Umbilical cord (tissue), 2 donors: Measurements from ENCODE around the gene OTOGL. TPM values are rescaled to one million over a fixed set of nuclear protein-coding genes. Genes with fewer than 3 reads are reported as not detected.
"Not testable (repeated sequence)": the region's sequence is repeated elsewhere in the genome, so short reads cannot be mapped to it uniquely, and the experiment has no call there.

ENCODE experiments used
- DNase-seq: peaks from one replicate; pipeline ENCODE4 v3.0.0-alpha.2; 2015; ENCODE audit warnings: low spot score
- total RNA-seq: library from RNA; depleted of rRNA; stranded (reverse); fragments of >200 nt; gene quantifications from one replicate; pipeline ENCODE4 v1.2.3, GENCODE V29; 2014; ENCODE audit warnings: low replicate concordance; ENCODE audit not compliant: insufficient read depth

Gene OTOGL
- total RNA-seq, 1 donor from 2014 or later: 3.1 TPM

- no peak for DNase-seq
These were observed 172.4 kb downstream of the OTOGL start for GRCh38 chr12:80271780-80272179.

- no peak for DNase-seq
These were observed 173.1 kb downstream of the OTOGL start for GRCh38 chr12:80272387-80272915.

GRCh38 chr12:80273144-80273543 is 173.8 kb downstream of the OTOGL start:
- no peak for DNase-seq

GRCh38 chr12:80277732-80278131 is 178.4 kb downstream of the OTOGL start:
- no peak for DNase-seq

GRCh38 chr12:80282226-80282625 is 182.9 kb downstream of the OTOGL start:
- peak; percentile 6 for DNase-seq

GRCh38 chr12:80282761-80283160 is 183.4 kb downstream of the OTOGL start:
- no peak for DNase-seq

- DNase-seq: no peak
These were observed 191.9 kb downstream of the OTOGL start for GRCh38 chr12:80291108-80291754.

- DNase-seq: no peak
These were observed 194.0 kb downstream of the OTOGL start for GRCh38 chr12:80293347-80293746.

- no peak for DNase-seq
These were observed 194.4 kb downstream of the OTOGL start for GRCh38 chr12:80293759-80294158.

- no peak for DNase-seq
These were observed 199.9 kb downstream of the OTOGL start for GRCh38 chr12:80299219-80299618.

- no peak for DNase-seq
These were observed 200.6 kb downstream of the OTOGL start for GRCh38 chr12:80299976-80300375.

GRCh38 chr12:80307436-80307835 is 208.1 kb downstream of the OTOGL start:
- DNase-seq: not testable (repeated sequence)

- peak; percentile 22 for DNase-seq
These were observed 213.9 kb downstream of the OTOGL start for GRCh38 chr12:80313209-80313608.

GRCh38 chr12:80314741-80315140 is 215.4 kb downstream of the OTOGL start:
- DNase-seq: no peak

GRCh38 chr12:80316222-80316621 is 216.9 kb downstream of the OTOGL start:
- DNase-seq: peak; percentile 14

GRCh38 chr12:80317307-80317706 is 218.0 kb downstream of the OTOGL start:
- no peak for DNase-seq

GRCh38 chr12:80317899-80318298 is 218.6 kb downstream of the OTOGL start:
- DNase-seq: no peak

GRCh38 chr12:80320121-80320678 is 220.9 kb downstream of the OTOGL start:
- DNase-seq: no peak

GRCh38 chr12:80321653-80322052 is 222.3 kb downstream of the OTOGL start:
- peak; percentile 52 for DNase-seq

- no peak for DNase-seq
These were observed 226.0 kb downstream of the OTOGL start for GRCh38 chr12:80325167-80325959.

GRCh38 chr12:80332827-80333226 is 233.5 kb downstream of the OTOGL start:
- no peak for DNase-seq

- DNase-seq: no peak
These were observed 253.1 kb downstream of the OTOGL start for GRCh38 chr12:80352474-80352873.

- no peak for DNase-seq
These were observed 253.9 kb downstream of the OTOGL start for GRCh38 chr12:80353254-80353653.
